Measurements from ENCODE around the gene GAB2. TPM values are rescaled to one million over a fixed set of nuclear protein-coding genes. Genes with fewer than 3 reads are reported as not detected.

The GAB2 gene
- total and polyA plus RNA-seq, 2 of the 13 experiments (the other 11 are each of a cell fraction or from before 2014, with no cell fraction given): 4.1 to 8.6 TPM

GRCh38 chr11:78350646-78351165 lies 66.9 kb downstream of the GAB2 start:
- ChIA-PET POLR2A (no interaction called here), CTCF (ENCODE audit: low intra/inter-chr PET ratio, low total read pairs) (no interaction called here)
- H4K20me1 ChIP-seq (ENCODE audit: insufficient read depth, low read length): no peaks in the 10 kb centered on the region
- H3K4me1 ChIP-seq (ENCODE audit: insufficient read depth, low read length): peaks cover 24% of the 10 kb centered on the region
- intact Hi-C loops (cut with micrococcal nuclease; ENCODE audit: unreplicated experiment): no loop called here
- no peak overlapping the region for H2AFZ ChIP-seq (ENCODE audit: low read length)
- DNase-seq (ENCODE audit: low spot score) (no peak), FAIRE-seq (no peak), ATAC-seq (no peak; the same call in 2 of the 3 replicates)
- H3K9ac ChIP-seq (ENCODE audit: insufficient read depth, low read depth, low read length): no peak overlapping the region
- no peaks in the 10 kb centered on the region for H3K79me2 ChIP-seq (ENCODE audit: insufficient read depth, low read length)
- H3K27me3 ChIP-seq (ENCODE audit: control insufficient read depth in 1 of 2, insufficient read depth in 2 of 2, low read length in 2 of 2): no peaks in the 10 kb centered on the region
- H3K4me2 ChIP-seq (ENCODE audit: low read depth, low read length): peak overlapping the region; percentile 54
- WGBS (ENCODE audit: low lambda C conversion rate): 44% methylated on average over 7 of the region's 7 CpGs
- H3K9me3 ChIP-seq (ENCODE audit: low read length): no peaks in the 10 kb centered on the region
- TF ChIP-seq, protein P1, sequence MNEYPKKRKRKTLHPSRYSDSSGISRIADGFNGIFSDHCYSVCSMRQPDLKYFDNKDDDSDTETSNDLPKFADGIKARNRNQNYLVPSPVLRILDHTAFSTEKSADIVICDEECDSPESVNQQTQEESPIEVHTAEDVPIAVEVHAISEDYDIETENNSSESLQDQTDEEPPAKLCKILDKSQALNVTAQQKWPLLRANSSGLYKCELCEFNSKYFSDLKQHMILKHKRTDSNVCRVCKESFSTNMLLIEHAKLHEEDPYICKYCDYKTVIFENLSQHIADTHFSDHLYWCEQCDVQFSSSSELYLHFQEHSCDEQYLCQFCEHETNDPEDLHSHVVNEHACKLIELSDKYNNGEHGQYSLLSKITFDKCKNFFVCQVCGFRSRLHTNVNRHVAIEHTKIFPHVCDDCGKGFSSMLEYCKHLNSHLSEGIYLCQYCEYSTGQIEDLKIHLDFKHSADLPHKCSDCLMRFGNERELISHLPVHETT (CRISPR knock-in tag; conservative IDR thresholded peaks at IDR 0.05): no peak
- H3K27ac ChIP-seq (ENCODE audit: extremely low read length, insufficient read depth, low read length): no peak overlapping the region
- in situ Hi-C loops (cut with HindIII; ENCODE audit: extremely low pct_ligation_motif_present, low pct_unique_long_range_greater_than_20kb): no loop called here
- H3K36me3 ChIP-seq (replicated peaks in 1 of 2; ENCODE audit: control insufficient read depth in 1 of 2, insufficient read depth in 2 of 2, low read length in 2 of 2): no peaks in the 10 kb centered on the region
- H3K4me3 ChIP-seq (replicated peaks in 1 of 3; ENCODE audit: insufficient read depth in 1 of 3, low read depth in 2 of 3, low read length in 3 of 3): no peak overlapping the region; a peak in 1 of 6 replicates
- BruUV-seq (replicated peaks): no TSS peak

DNA sequence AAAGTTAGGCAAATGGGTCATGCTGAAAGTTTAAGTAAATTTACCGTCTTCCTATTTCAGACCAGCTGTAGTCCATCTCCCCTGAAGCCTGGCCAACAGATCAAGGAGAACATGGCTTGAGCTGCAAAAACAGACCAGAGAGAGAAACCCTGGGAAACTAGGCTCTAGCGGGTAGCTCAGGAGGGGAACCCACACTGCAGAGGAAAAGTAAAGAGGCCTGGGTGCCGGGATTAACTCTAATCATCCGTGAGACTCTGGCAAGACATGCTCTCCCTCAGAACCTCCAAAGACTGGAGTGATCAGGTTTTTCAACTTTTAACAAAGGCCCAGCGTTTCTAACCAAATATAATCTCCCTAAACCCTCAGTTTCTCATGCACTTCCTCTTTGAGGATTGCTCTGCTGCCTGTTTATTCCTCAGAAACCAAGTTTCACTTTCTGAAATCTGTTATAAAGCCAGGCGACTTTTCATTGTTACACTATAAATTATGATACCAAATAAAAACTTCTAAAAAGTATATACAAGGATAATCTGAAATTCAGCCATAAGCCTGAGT lies 67.5 kb downstream of the GAB2 start:
- ATAC-seq (no peak), DNase-seq (ENCODE audit: low spot score) (no peak), FAIRE-seq (no peak)
- peaks cover 24% of the 10 kb centered on the region for H3K4me1 ChIP-seq (ENCODE audit: insufficient read depth, low read length)
- H3K4me2 ChIP-seq (ENCODE audit: low read depth, low read length): peak overlapping the region; percentile 54; the same call in 1 of the 2 replicates
- ChIA-PET CTCF (ENCODE audit: low intra/inter-chr PET ratio, low total read pairs) (no interaction called here), POLR2A (no interaction called here)
- H3K79me2 ChIP-seq (ENCODE audit: insufficient read depth, low read length): no peaks in the 10 kb centered on the region
- no peaks in the 10 kb centered on the region for H3K27me3 ChIP-seq (ENCODE audit: control insufficient read depth in 1 of 2, insufficient read depth in 2 of 2, low read length in 2 of 2)
- 88% methylated on average over 5 of the region's 6 CpGs for WGBS (ENCODE audit: low lambda C conversion rate)
- no TSS peak for BruUV-seq (replicated peaks)
- H2AFZ ChIP-seq (ENCODE audit: low read length): no peak overlapping the region
- in situ Hi-C loops (cut with HindIII; ENCODE audit: extremely low pct_ligation_motif_present, low pct_unique_long_range_greater_than_20kb) (no loop called here), intact Hi-C loops (cut with micrococcal nuclease; ENCODE audit: unreplicated experiment) (no loop called here)
- H3K4me3 ChIP-seq (replicated peaks in 1 of 3; ENCODE audit: insufficient read depth in 1 of 3, low read depth in 2 of 3, low read length in 3 of 3): no peak overlapping the region; a peak in 1 of 6 replicates
- no peak overlapping the region for H3K27ac ChIP-seq (ENCODE audit: extremely low read length, insufficient read depth, low read length)
- no peak overlapping the region for H3K9ac ChIP-seq (ENCODE audit: insufficient read depth, low read depth, low read length)
- H3K9me3 ChIP-seq (ENCODE audit: low read length): no peaks in the 10 kb centered on the region
- H3K36me3 ChIP-seq (replicated peaks in 1 of 2; ENCODE audit: control insufficient read depth in 1 of 2, insufficient read depth in 2 of 2, low read length in 2 of 2): no peaks in the 10 kb centered on the region
- no peaks in the 10 kb centered on the region for H4K20me1 ChIP-seq (ENCODE audit: insufficient read depth, low read length)
- TF ChIP-seq ZNF646 (CRISPR knock-in tag; IDR thresholded peaks at IDR 0.05) (no peak), ZNF784 (CRISPR knock-in tag; IDR thresholded peaks at IDR 0.05; ENCODE audit: borderline replicate concordance) (no peak), ZNF674 (CRISPR knock-in tag; IDR thresholded peaks at IDR 0.05; ENCODE audit: low read depth) (no peak), TCF7L2 (IDR thresholded peaks at IDR 0.05; ENCODE audit: low read depth, low read length) (no peak), TCF12 (IDR thresholded peaks at IDR 0.05) (no peak), TCF12 (CRISPR knock-in tag; IDR thresholded peaks at IDR 0.05) (no peak)
- TF ChIP-seq, protein P2, sequence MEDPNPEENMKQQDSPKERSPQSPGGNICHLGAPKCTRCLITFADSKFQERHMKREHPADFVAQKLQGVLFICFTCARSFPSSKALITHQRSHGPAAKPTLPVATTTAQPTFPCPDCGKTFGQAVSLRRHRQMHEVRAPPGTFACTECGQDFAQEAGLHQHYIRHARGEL (CRISPR knock-in tag; IDR thresholded peaks at IDR 0.05): no peak
